Neural progenitor cell (in vitro differentiated cells): ENCODE data around the gene GTF2F2. TPM values are rescaled to one million over a fixed set of nuclear protein-coding genes. Genes with fewer than 3 reads are reported as not detected.

ENCODE experiments used
- DNase-seq: peaks from one replicate; pipeline ENCODE4 v3.0.0-alpha.2; 2016; ENCODE audit warnings: low spot score
- H2AFZ ChIP-seq: fragments of 200-600 bp; sonication (generic); replicated peaks from 2 replicates; pipeline ENCODE4 v1.6.1; 2016; ENCODE audit warnings: antibody characterized with exemption
- H3F3A ChIP-seq: fragments of 200-600 bp; sonication (generic); 2 replicates; pipeline ENCODE4 v1.6.1; 2016; ENCODE audit warnings: antibody characterized with exemption, low read depth
- H3K27ac ChIP-seq: fragments of 200-600 bp; sonication (generic); 2 replicates; pipeline ENCODE4 v1.5.1; 2016; ENCODE audit warnings: mild to moderate bottlenecking
- H3K27me3 ChIP-seq: fragments of 200-600 bp; sonication (generic); 2 replicates; pipeline ENCODE4 v1.6.1; 2016; ENCODE audit warnings: mild to moderate bottlenecking, moderate library complexity
- H3K36me3 ChIP-seq: fragments of 200-600 bp; sonication (generic); 2 replicates; pipeline ENCODE4 v1.5.1; 2016
- H3K4me1 ChIP-seq: fragments of 200-600 bp; sonication (generic); 2 replicates; pipeline ENCODE4 v1.6.1; 2016; ENCODE audit warnings: mixed run types
- H3K4me2 ChIP-seq: fragments of 200-600 bp; sonication (generic); 2 replicates; pipeline ENCODE4 v1.6.1; 2016
- H3K4me3 ChIP-seq: fragments of 200-600 bp; sonication (generic); 2 replicates; pipeline ENCODE4 v1.5.1; 2016
- H3K79me2 ChIP-seq: fragments of 200-600 bp; sonication (generic); 2 replicates; pipeline ENCODE4 v1.6.1; 2016; ENCODE audit warnings: low read depth
- H3K9ac ChIP-seq: fragments of 200-600 bp; sonication (generic); 2 replicates; pipeline ENCODE4 v1.6.1; 2016
- H3K9me3 ChIP-seq: fragments of 200-600 bp; sonication (generic); 2 replicates; pipeline ENCODE4 v1.5.1; 2016; ENCODE audit warnings: low read depth
- H4K20me1 ChIP-seq: fragments of 200-600 bp; sonication (generic); 2 replicates; pipeline ENCODE4 v1.6.1; 2016; ENCODE audit warnings: low read depth
- H3K27ac Mint-ChIP-seq: 3 replicates; pipeline ENCODE4 v1.8.0; 2021; ENCODE audit warnings: mixed read lengths
- H3K27me3 Mint-ChIP-seq: 2 replicates; pipeline ENCODE4 v1.8.0; 2022; ENCODE audit warnings: low read depth, mild to moderate bottlenecking, inconsistent platforms, moderate library complexity, mixed read lengths; ENCODE audit not compliant: insufficient read depth
- H3K36me3 Mint-ChIP-seq: 3 replicates; pipeline ENCODE4 v1.8.0; 2021; ENCODE audit warnings: mixed read lengths
- H3K4me1 Mint-ChIP-seq: 3 replicates; pipeline ENCODE4 v1.8.0; 2021; ENCODE audit warnings: mixed read lengths
- H3K4me3 Mint-ChIP-seq: 3 replicates; pipeline ENCODE4 v1.8.0; 2021; ENCODE audit warnings: mild to moderate bottlenecking, moderate library complexity, mixed read lengths
- H3K9me3 Mint-ChIP-seq: 3 replicates; pipeline ENCODE4 v1.8.0; 2020; ENCODE audit warnings: mixed read lengths
- CTCF ChIP-seq: fragments of 200-600 bp; sonication (generic); IDR thresholded peaks from 2 replicates; pipeline ENCODE4 v1.5.1; 2017; ENCODE audit warnings: antibody characterized with exemption, mild to moderate bottlenecking
- EZH2 ChIP-seq: fragments of 200-600 bp; sonication (generic); IDR thresholded peaks from 2 replicates; pipeline ENCODE4 v1.6.1; 2017; ENCODE audit warnings: antibody characterized with exemption, mild to moderate bottlenecking, moderate library complexity
- EZH2phosphoT487 ChIP-seq: fragments of 200-600 bp; sonication (generic); IDR thresholded peaks from 2 replicates; pipeline ENCODE4 v1.6.1; 2017; ENCODE audit warnings: antibody characterized with exemption
- total RNA-seq: library from RNA; depleted of rRNA; stranded (reverse); fragments of >200 nt; gene quantifications from 2 replicates; pipeline ENCODE4 v1.2.3, GENCODE V29; 2015; ENCODE audit warnings: low replicate concordance

The GTF2F2 gene
- total RNA-seq, 1 donor from 2014 or later, result 54.1 TPM

- Mint-ChIP-seq H3K4me1 (peaks cover 18% of the 10 kb centered on the region), H3K9me3 (no peaks in the 10 kb centered on the region), H3K36me3 (no peaks in the 10 kb centered on the region), H3K27me3 (peaks cover 3% of the 10 kb centered on the region), H3K27ac (peak overlapping the region; percentile 35), H3K4me3 (no peak overlapping the region)
- TF ChIP-seq EZH2phosphoT487 (no peak), CTCF (no peak), EZH2 (no peak)
- Histone ChIP-seq H3K36me3 (no peaks in the 10 kb centered on the region), H3K4me3 (no peak overlapping the region), H3K27ac (no peak overlapping the region), H3K79me2 (no peaks in the 10 kb centered on the region), H3F3A (no peaks in the 10 kb centered on the region), H3K9me3 (no peaks in the 10 kb centered on the region), H2AFZ (no peak overlapping the region), H3K4me1 (no peaks in the 10 kb centered on the region), H3K27me3 (no peaks in the 10 kb centered on the region), H3K9ac (no peak overlapping the region), H3K4me2 (no peak overlapping the region), H4K20me1 (no peaks in the 10 kb centered on the region)
- DNase-seq, result no peak
These were observed 6.8 kb upstream of the GTF2F2 start for GRCh38 chr13:45113233-45114224.

GRCh38 chr13:45119469-45119990 is 780 bp upstream of the GTF2F2 start:
- H3K27ac ChIP-seq, result no peak overlapping the region
- H3K4me1 Mint-ChIP-seq, result peaks cover 2% of the 10 kb centered on the region

More at GRCh38 chr13:45119469-45119990, 780 bp upstream of the GTF2F2 start:
- peaks cover 5% of the 10 kb centered on the region for H3F3A ChIP-seq
- no peaks in the 10 kb centered on the region for H3K36me3 ChIP-seq
- Mint-ChIP-seq H3K36me3 (peaks cover 2% of the 10 kb centered on the region), H3K4me3 (no peak overlapping the region), H3K27me3 (peaks cover 3% of the 10 kb centered on the region), H3K9me3 (no peaks in the 10 kb centered on the region), H3K27ac (no peak overlapping the region)
- peaks cover 7% of the 10 kb centered on the region for H4K20me1 ChIP-seq
- H3K4me2 ChIP-seq, result peak overlapping the region; percentile 93
- H3K79me2 ChIP-seq, result peaks cover 41% of the 10 kb centered on the region
- H3K27me3 ChIP-seq, result no peaks in the 10 kb centered on the region
- peaks cover 10% of the 10 kb centered on the region for H3K4me1 ChIP-seq
- TF ChIP-seq EZH2phosphoT487 (no peak), CTCF (no peak), EZH2 (no peak)
- H3K9me3 ChIP-seq, result no peaks in the 10 kb centered on the region
- H3K9ac ChIP-seq, result no peak overlapping the region
- DNase-seq, result peak; percentile 18
- H2AFZ ChIP-seq, result peak overlapping the region; percentile 96
- H3K4me3 ChIP-seq, result peak overlapping the region; percentile 85
